CD8-positive, alpha-beta memory T cell (primary cell): ENCODE results near the gene GNG13. TPM values are rescaled to one million over a fixed set of nuclear protein-coding genes. Genes with fewer than 3 reads are reported as not detected.

Experiments
- CTCF ChIA-PET: fragments of 350-600 bp; sonication (Branson Sonifier 250); formaldehyde crosslinking; loops from one replicate; lab custom pipeline; 2021; ENCODE audit warnings: antibody characterized with exemption; lab: Charles Lee
- POLR2A ChIA-PET: fragments of 350-600 bp; sonication (Branson Sonifier 250); formaldehyde crosslinking; loops from one replicate; lab custom pipeline; 2021; ENCODE audit warnings: antibody characterized with exemption; lab: Charles Lee
- DNase-seq, 5 donors: peaks; one replicate each; pipeline versions ENCODE4 v3.0.0 to v3.0.0-alpha.2; 2020 to 2022; ENCODE audit warnings: mixed read lengths in 1 of 5
- H3K27ac ChIP-seq: one replicate; pipeline ENCODE4 v1.7.0; 2013; ENCODE audit warnings: low read depth, mild to moderate bottlenecking, low read length, moderate library complexity
- H3K27me3 ChIP-seq: 2 replicates; pipeline ENCODE4 v1.7.0; 2013; ENCODE audit warnings: low read length, mild to moderate bottlenecking; ENCODE audit not compliant: insufficient read depth, poor library complexity, severe bottlenecking
- H3K36me3 ChIP-seq: 2 replicates; pipeline ENCODE4 v1.7.0; 2013; ENCODE audit warnings: mild to moderate bottlenecking, low read length, moderate library complexity; ENCODE audit not compliant: insufficient read depth
- H3K4me1 ChIP-seq: 2 replicates; pipeline ENCODE4 v1.7.0; 2013; ENCODE audit warnings: mild to moderate bottlenecking, low read length, moderate library complexity; ENCODE audit not compliant: insufficient read depth
- H3K4me3 ChIP-seq: 2 replicates; pipeline ENCODE4 v1.7.0; 2013; ENCODE audit warnings: mild to moderate bottlenecking, low read length
- H3K9me3 ChIP-seq: 2 replicates; pipeline ENCODE4 v1.7.0; 2013; ENCODE audit warnings: mild to moderate bottlenecking, low read length
- H3K27ac Mint-ChIP-seq, 8 donors: one replicate each; pipeline ENCODE4 v1.8.0; 2020 to 2021; ENCODE audit warnings: mixed read lengths in 8 of 8, mild to moderate bottlenecking in 6 of 8, inconsistent platforms in 3 of 8, moderate library complexity in 3 of 8
- H3K27me3 Mint-ChIP-seq, 2 donors: one replicate each; pipeline ENCODE4 v1.8.0; 2020 to 2021; ENCODE audit warnings: mixed read lengths in 2 of 2, mild to moderate bottlenecking in 1 of 2, moderate library complexity in 1 of 2
- H3K36me3 Mint-ChIP-seq, 3 donors: one replicate each; pipeline ENCODE4 v1.8.0; 2020 to 2021; ENCODE audit warnings: mixed read lengths in 3 of 3, inconsistent platforms in 1 of 3, mild to moderate bottlenecking in 1 of 3
- H3K4me1 Mint-ChIP-seq, 3 donors: one replicate each; pipeline ENCODE4 v1.8.0; 2020 to 2021; ENCODE audit warnings: mixed read lengths in 3 of 3, inconsistent platforms in 1 of 3, mild to moderate bottlenecking in 1 of 3
- H3K4me3 Mint-ChIP-seq, 7 donors: one replicate each; pipeline ENCODE4 v1.8.0; 2020 to 2021; ENCODE audit warnings: mixed read lengths in 7 of 7, mild to moderate bottlenecking in 6 of 7, moderate library complexity in 4 of 7, inconsistent platforms in 2 of 7
- H3K9me3 Mint-ChIP-seq, 5 donors: one replicate each; pipeline ENCODE4 v1.8.0; 2020 to 2022; ENCODE audit warnings: mixed read lengths in 5 of 5, mild to moderate bottlenecking in 3 of 5, moderate library complexity in 2 of 5, inconsistent platforms in 1 of 5
- polyA plus RNA-seq: library from polyadenylated mRNA; unstranded; fragments of 300-500 nt; fragmentation: Illumina TruSeq; gene quantifications from one replicate; pipeline ENCODE4 v1.2.3, GENCODE V29; 2021
- total RNA-seq, 2 experiments: library from RNA; stranded (reverse); gene quantifications; one replicate each; pipeline ENCODE4 v1.2.3, GENCODE V29; 2021

The GNG13 gene
- total and polyA plus RNA-seq, 3 experiments from 2014 or later = not detected

DNA sequence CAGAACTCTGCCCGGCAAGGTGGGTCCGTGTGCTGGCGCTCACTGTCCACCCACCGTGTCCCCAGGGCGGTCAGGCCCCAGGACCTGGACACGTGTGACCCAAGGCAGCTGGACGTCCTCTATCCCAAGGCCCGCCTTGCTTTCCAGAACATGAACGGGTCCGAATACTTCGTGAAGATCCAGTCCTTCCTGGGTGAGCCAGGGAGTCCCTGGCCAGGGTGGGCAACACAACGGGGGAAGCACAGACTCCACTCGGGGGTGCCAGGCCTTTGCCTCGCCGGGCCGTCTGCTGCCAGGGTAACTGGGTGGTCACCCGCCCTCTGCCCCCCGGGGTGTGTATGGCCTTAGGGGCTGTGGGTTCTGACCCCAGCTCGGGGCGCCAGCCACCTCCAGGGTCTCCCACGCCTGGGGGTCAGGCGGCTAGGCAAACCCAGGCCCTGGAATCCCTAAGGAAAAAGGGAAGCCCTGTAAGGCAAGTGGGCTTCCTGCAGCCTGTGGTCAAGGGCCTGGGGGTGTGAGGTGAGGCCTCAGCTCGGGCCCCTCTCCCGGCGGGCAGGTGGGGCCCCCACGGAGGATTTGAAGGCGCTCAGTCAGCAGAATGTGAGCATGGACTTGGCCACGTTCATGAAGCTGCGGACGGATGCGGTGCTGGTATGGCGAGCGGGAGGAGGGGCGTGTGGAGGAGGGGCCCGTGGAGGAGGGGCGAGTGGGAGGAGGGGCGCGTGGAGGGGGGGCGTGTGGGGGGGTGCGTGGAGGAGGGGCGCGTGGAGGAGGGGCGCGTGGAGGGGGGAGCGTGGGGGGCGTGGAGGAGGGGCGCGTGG lies 33.5 kb downstream of the GNG13 start:
- POLR2A ChIA-PET = no interaction called here
- CTCF ChIA-PET = no interaction called here
- no peaks in the 10 kb centered on the region for H3K9me3 Mint-ChIP-seq

GRCh38 chr16:766008-766819 lies 34.3 kb downstream of the GNG13 start:
- Histone ChIP-seq H3K36me3 (no peaks in the 10 kb centered on the region), H3K27ac (no peak overlapping the region), H3K27me3 (no peaks in the 10 kb centered on the region), H3K9me3 (no peaks in the 10 kb centered on the region), H3K4me1 (no peaks in the 10 kb centered on the region), H3K4me3 (no peak overlapping the region)
- Mint-ChIP-seq H3K36me3 (no peaks in the 10 kb centered on the region), H3K4me1 (no peaks in the 10 kb centered on the region), H3K27me3 (no peaks in the 10 kb centered on the region), H3K4me3 (no peak overlapping the region), H3K9me3 (no peaks in the 10 kb centered on the region), H3K27ac (no peak overlapping the region)
- no peak for DNase-seq
- POLR2A ChIA-PET = no interaction called here
- CTCF ChIA-PET = no interaction called here

More for the DNA sequence above, 33.5 kb downstream of the GNG13 start:
- no peaks in the 10 kb centered on the region for H3K4me1 Mint-ChIP-seq
- Histone ChIP-seq H3K36me3 (no peaks in the 10 kb centered on the region), H3K4me1 (no peaks in the 10 kb centered on the region), H3K9me3 (no peaks in the 10 kb centered on the region), H3K27ac (no peak overlapping the region), H3K27me3 (no peaks in the 10 kb centered on the region), H3K4me3 (no peak overlapping the region)
- H3K36me3 Mint-ChIP-seq = no peaks in the 10 kb centered on the region
- no peaks in the 10 kb centered on the region for H3K27me3 Mint-ChIP-seq
- DNase-seq = no peak
- H3K27ac Mint-ChIP-seq = no peak overlapping the region
- no peak overlapping the region for H3K4me3 Mint-ChIP-seq

- no peak overlapping the region for H3K4me3 Mint-ChIP-seq
- ChIA-PET POLR2A (no interaction called here), CTCF (no interaction called here)
- no peaks in the 10 kb centered on the region for H3K4me1 Mint-ChIP-seq
- no peak for DNase-seq
- H3K27me3 Mint-ChIP-seq = no peaks in the 10 kb centered on the region
- H3K9me3 Mint-ChIP-seq = no peaks in the 10 kb centered on the region
- no peak overlapping the region for H3K27ac Mint-ChIP-seq
- H3K36me3 ChIP-seq = no peaks in the 10 kb centered on the region
- no peaks in the 10 kb centered on the region for H3K9me3 ChIP-seq
- no peaks in the 10 kb centered on the region for H3K4me1 ChIP-seq
- H3K4me3 ChIP-seq = no peak overlapping the region
- no peaks in the 10 kb centered on the region for H3K36me3 Mint-ChIP-seq
- H3K27me3 ChIP-seq = no peaks in the 10 kb centered on the region
- no peak overlapping the region for H3K27ac ChIP-seq
Measured at GRCh38 chr16:765488-765865, 35.1 kb downstream of the GNG13 start.

DNA sequence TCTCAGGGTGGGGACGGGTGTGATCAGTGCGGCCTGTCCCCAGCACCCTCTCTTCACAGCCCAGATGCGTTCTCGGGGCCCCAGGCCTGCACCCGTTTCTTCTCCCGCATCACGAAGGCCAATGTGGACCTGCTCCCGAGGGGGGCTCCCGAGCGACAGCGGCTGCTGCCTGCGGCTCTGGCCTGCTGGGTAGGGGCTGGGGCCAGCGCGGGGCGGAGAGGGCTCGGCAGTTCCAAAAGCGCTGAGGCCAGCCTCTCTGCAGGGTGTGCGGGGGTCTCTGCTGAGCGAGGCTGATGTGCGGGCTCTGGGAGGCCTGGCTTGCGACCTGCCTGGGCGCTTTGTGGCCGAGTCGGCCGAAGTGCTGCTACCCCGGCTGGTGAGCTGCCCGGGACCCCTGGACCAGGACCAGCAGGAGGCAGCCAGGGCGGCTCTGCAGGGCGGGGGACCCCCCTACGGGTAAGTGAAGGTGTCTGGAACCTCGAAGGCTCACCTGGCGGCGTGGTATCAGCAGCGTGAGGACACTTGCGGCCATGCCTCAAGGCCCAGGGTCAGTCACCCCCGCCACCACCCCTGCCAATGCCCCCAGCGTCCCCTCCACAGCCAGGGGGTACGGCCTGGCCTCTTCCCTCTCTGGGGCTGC lies 35.6 kb downstream of the GNG13 start:
- DNase-seq = no peak
- H3K36me3 Mint-ChIP-seq = no peaks in the 10 kb centered on the region
- no peak overlapping the region for H3K4me3 Mint-ChIP-seq
- no peaks in the 10 kb centered on the region for H3K9me3 Mint-ChIP-seq
- ChIA-PET CTCF (no interaction called here), POLR2A (no interaction called here)
- no peaks in the 10 kb centered on the region for H3K36me3 ChIP-seq
- no peaks in the 10 kb centered on the region for H3K4me1 ChIP-seq
- H3K27me3 ChIP-seq = no peaks in the 10 kb centered on the region
- no peak overlapping the region for H3K4me3 ChIP-seq
- H3K9me3 ChIP-seq = no peaks in the 10 kb centered on the region
- H3K4me1 Mint-ChIP-seq = no peaks in the 10 kb centered on the region
- H3K27me3 Mint-ChIP-seq = no peaks in the 10 kb centered on the region
- H3K27ac Mint-ChIP-seq = peak overlapping the region in 1 of 8 donors; percentile 54
- H3K27ac ChIP-seq = no peak overlapping the region

DNA sequence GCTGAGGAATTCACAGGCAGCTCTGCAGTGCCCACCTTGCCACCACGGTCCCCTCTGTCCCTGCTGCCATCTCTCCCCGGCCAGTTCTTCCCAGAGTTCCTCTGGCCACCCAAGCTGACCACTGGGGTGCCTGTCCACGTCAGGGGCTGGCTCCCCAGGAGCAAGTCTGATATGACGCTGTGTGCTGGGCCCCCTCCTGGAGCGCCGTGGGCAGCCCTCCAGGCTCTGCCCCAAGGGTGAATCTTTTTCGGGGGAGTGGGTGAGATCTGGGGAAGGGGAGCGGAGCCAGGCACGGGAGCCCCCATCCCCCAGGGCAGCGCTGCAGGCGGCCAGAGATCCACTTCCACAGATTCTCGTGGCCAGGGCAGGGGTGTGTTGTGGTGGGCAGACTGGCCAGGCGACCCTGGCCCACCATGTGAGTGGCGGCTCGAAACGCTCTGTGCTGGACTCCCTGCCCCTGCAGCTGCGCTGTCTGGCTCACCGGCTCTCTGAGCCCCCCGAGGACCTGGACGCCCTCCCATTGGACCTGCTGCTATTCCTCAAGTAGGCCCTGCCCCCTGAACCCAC lies 36.3 kb downstream of the GNG13 start:
- ChIA-PET POLR2A (no interaction called here), CTCF (no interaction called here)
- no peaks in the 10 kb centered on the region for H3K27me3 Mint-ChIP-seq
- no peaks in the 10 kb centered on the region for H3K36me3 ChIP-seq
- DNase-seq = no peak
- H3K27ac ChIP-seq = no peak overlapping the region
- no peaks in the 10 kb centered on the region for H3K9me3 ChIP-seq
- no peaks in the 10 kb centered on the region for H3K4me1 Mint-ChIP-seq
- H3K4me3 ChIP-seq = no peak overlapping the region
- no peaks in the 10 kb centered on the region for H3K4me1 ChIP-seq
- H3K27me3 ChIP-seq = no peaks in the 10 kb centered on the region
- no peaks in the 10 kb centered on the region for H3K36me3 Mint-ChIP-seq
- H3K4me3 Mint-ChIP-seq = no peak overlapping the region
- H3K27ac Mint-ChIP-seq = no peak overlapping the region
- no peaks in the 10 kb centered on the region for H3K9me3 Mint-ChIP-seq

- no peak for DNase-seq
- Histone ChIP-seq H3K27ac (no peak overlapping the region), H3K4me3 (no peak overlapping the region), H3K27me3 (no peaks in the 10 kb centered on the region), H3K4me1 (no peaks in the 10 kb centered on the region), H3K9me3 (no peaks in the 10 kb centered on the region), H3K36me3 (no peaks in the 10 kb centered on the region)
- Mint-ChIP-seq H3K4me1 (no peaks in the 10 kb centered on the region), H3K9me3 (no peaks in the 10 kb centered on the region), H3K27ac (peak overlapping the region in 1 of 8 donors; percentile 75), H3K36me3 (no peaks in the 10 kb centered on the region), H3K27me3 (no peaks in the 10 kb centered on the region), H3K4me3 (no peak overlapping the region)
- CTCF ChIA-PET = interaction anchor here (0.5 kb wide), 1 partner anchor 10 kb away, joined by 4 read pairs; no protein-coding TSS in a partner anchor
- POLR2A ChIA-PET = no interaction called here
Measured at GRCh38 chr16:763369-764183, 37.0 kb downstream of the GNG13 start.

DNA sequence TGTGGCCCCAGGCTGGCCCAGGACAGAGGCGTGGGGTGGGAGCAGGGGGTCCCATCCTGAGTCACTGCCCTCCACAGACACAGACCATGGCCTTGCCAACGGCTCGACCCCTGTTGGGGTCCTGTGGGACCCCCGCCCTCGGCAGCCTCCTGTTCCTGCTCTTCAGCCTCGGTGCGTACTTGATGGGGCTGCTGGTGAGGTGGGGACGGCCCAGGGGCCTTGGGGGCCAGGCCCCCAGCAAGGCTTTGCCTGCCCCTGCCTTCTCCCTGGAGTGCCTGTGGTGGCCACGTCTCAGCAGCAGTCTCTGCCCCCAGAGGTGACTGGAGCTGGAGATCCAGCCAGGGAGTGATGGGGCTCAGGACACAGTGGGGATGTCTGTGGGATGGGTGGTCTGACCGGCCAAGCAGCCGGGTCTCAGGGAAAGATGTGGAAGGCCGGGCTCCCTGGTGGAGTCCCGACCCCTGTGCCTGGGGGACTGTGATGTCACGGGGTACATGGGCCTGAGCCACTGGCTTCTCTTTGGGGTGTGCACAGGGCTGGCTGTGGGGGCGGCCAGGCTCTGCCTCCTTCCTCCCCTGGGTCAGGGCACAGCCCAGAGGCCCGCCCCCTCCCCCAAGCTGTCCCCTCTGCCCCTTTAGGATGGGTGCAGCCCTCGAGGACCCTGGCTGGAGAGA lies 37.8 kb downstream of the GNG13 start:
- no peaks in the 10 kb centered on the region for H3K36me3 ChIP-seq
- ChIA-PET CTCF (no interaction called here), POLR2A (no interaction called here)
- H3K27ac ChIP-seq = no peak overlapping the region
- Mint-ChIP-seq H3K27me3 (peaks cover 2 to 3% of the 10 kb centered on the region in 2 donors), H3K27ac (no peak overlapping the region), H3K36me3 (no peaks in the 10 kb centered on the region), H3K4me1 (no peaks in the 10 kb centered on the region), H3K4me3 (no peak overlapping the region), H3K9me3 (no peaks in the 10 kb centered on the region)
- no peaks in the 10 kb centered on the region for H3K9me3 ChIP-seq
- H3K4me3 ChIP-seq = no peak overlapping the region
- no peak for DNase-seq
- H3K4me1 ChIP-seq = no peaks in the 10 kb centered on the region
- H3K27me3 ChIP-seq = no peaks in the 10 kb centered on the region
